ENCODE measurements around the gene TRIM41.

TRIM41 gene

DNA sequence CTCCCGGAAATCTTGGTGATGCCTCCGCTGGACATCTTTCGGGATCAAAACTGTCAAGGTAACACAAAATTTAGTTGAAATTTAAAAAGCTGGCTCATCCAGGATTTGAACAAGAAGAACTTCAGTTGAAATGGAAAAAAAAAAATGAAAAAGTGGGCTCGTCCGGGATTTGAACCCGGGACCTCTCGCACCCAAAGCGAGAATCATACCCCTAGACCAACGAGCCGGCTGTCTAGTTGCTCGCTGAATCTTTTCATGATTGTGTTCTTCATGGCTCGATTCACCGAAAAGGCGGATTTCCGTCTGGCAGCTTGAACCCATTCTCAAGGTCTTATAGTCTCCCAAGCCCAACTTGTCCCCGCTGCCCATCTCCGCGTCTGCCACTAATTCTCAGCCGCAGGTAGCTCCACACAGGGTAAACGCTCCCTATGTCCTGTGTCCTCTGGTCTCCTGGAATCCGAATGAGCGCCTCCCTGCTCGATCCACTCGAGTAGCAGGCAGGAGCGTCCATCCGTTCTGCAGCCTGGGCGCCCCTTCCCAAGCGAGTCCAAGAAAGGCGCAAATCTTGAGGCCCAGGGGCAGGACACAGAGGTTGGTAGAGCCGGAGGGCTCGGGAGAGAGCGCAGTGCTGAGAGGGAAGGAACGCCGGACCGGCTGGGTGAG, 34.2 kb upstream of the TRIM41 start:
- 0 out of 2 replicates have a peak, but pooled peaks have one; percentile 40 for TF ChIP-seq TAF1 (IDR thresholded peaks at IDR 0.05; ENCODE audit: low read depth)
- peak; percentile 87 for TF ChIP-seq TEAD4 (IDR thresholded peaks at IDR 0.05)
- TF ChIP-seq ZBTB7A (IDR thresholded peaks at IDR 0.05; ENCODE audit: low read depth), result peak; percentile 51
- no peak for TF ChIP-seq USF1 (IDR thresholded peaks at IDR 0.05)

- no peak for TF ChIP-seq TCF12 (IDR thresholded peaks at IDR 0.05; ENCODE audit: low read depth)
- peak; percentile 16; the same call in 1 of the 2 replicates for TF ChIP-seq ZBTB7A (IDR thresholded peaks at IDR 0.05; ENCODE audit: low read depth)
- no peak for TF ChIP-seq RAD21 (IDR thresholded peaks at IDR 0.05; ENCODE audit: low read depth)
- no peak for TF ChIP-seq EP300 (IDR thresholded peaks at IDR 0.05; ENCODE audit: borderline replicate concordance)
- no peak for TF ChIP-seq CEBPB (IDR thresholded peaks at IDR 0.05)
- no peak for TF ChIP-seq EGR1 (IDR thresholded peaks at IDR 0.05)
- no peak for TF ChIP-seq YY1 (IDR thresholded peaks at IDR 0.05; ENCODE audit: low read depth)
Measured at GRCh38 chr5:181189363-181189961, 33.6 kb upstream of the TRIM41 start.

DNA sequence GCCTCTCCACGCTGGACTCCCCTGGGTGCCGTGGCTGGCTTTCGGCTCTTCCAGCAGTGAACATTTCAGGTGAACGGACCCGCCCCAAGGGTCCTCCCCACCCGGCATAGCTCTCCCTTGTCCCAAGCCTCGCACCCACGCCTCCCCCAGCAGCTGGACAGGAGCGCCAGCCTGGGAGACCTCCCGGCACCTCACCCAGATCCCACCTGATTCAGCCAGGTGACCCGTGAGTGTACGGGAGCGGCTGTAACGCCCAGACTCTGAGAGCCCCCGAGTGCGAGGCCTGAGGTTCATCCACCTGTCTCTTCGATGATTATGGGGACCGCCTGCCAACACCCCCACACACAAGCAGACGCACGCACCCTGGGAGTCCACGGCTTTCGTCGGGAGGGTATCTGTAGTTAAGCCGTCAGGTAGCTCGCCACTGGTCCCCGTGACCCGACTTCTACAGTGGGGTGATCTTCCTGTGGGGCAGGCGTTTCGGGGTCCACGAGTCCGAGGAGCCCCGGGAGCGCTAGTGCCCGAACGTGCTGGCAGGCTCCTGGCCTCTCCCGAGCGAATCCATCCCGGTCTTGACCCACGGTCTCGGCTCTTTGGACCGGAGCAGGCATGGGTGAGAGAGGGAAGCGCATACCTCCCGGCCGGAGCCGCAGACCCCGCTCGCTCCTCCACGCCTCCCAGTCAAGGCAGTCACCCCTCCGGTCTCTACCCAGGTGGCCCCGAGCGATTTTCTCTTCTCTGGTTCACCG, 32.9 kb upstream of the TRIM41 start:
- TF ChIP-seq RAD21 (IDR thresholded peaks at IDR 0.05; ENCODE audit: low read depth) (no peak), MAX (IDR thresholded peaks at IDR 0.05) (0 out of 2 replicates have a peak, but pooled peaks have one; percentile 19)

DNA sequence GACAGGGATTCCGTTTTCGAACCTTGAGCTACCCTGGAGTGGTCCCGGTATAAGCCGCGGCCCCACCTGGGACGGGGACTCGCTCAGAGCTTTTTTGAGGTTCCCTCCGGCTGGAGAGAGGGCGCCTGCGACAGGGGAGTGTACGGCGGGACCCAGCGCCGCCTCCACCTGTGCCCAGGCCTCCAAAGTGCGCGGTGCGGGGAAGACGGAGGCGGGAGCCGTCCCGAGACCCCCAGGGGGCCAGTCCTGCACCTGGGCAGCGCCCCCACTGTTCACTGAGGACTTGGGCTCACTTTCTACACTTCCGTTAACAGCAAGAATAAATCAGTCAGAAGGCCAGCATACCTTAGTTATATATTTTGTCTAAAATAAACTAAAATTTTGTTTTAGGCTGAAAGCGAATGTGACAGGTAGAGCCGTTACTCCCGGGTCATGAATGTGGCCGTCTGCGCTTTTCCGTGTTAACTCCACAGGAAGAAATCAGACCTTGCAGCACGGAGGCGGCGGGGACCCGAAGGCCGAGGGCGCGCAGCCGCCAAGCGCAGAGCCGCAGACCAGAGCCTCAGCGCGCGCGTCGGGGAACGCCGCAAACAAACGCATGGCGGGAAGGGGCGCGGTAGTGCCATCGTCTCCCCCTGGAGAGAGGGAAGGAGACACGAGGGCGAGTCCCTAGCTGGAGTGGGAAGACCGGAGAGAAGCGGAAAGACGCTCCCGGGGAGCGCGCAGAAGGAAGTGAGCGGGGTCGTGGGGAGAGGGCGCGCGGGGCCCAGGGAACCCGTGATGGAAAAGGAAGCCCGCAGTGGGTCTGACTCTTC, 32.2 kb upstream of the TRIM41 start:
- TF ChIP-seq ZBTB7A (IDR thresholded peaks at IDR 0.05; ENCODE audit: low read depth) (peak; percentile 90), EP300 (IDR thresholded peaks at IDR 0.05; ENCODE audit: borderline replicate concordance) (no peak), TEAD4 (IDR thresholded peaks at IDR 0.05) (no peak), EGR1 (IDR thresholded peaks at IDR 0.05) (no peak), MAX (IDR thresholded peaks at IDR 0.05) (no peak; the same call in none of the 2 replicates)

GRCh38 chr5:181191526-181192336, 31.4 kb upstream of the TRIM41 start:
- TF ChIP-seq ZBTB7A (IDR thresholded peaks at IDR 0.05; ENCODE audit: low read depth) (0 out of 2 replicates have a peak, but pooled peaks have one; percentile 72), CEBPB (IDR thresholded peaks at IDR 0.05) (peak; percentile 47), USF1 (IDR thresholded peaks at IDR 0.05) (no peak), TEAD4 (IDR thresholded peaks at IDR 0.05) (peak; percentile 92), FOXM1 (IDR thresholded peaks at IDR 0.05; ENCODE audit: borderline replicate concordance, low read depth) (no peak), TAF1 (IDR thresholded peaks at IDR 0.05; ENCODE audit: low read depth) (peak; percentile 61; the same call in 1 of the 2 replicates), MAX (IDR thresholded peaks at IDR 0.05) (peak; percentile 80), CREB1 (IDR thresholded peaks at IDR 0.05; ENCODE audit: low read depth) (no peak), YY1 (IDR thresholded peaks at IDR 0.05; ENCODE audit: low read depth) (peak; percentile 92), RAD21 (IDR thresholded peaks at IDR 0.05; ENCODE audit: low read depth) (no peak), EGR1 (IDR thresholded peaks at IDR 0.05) (peak; percentile 24; the same call in 1 of the 2 replicates), TCF12 (IDR thresholded peaks at IDR 0.05; ENCODE audit: low read depth) (peak; percentile 33; the same call in 1 of the 2 replicates)

DNA sequence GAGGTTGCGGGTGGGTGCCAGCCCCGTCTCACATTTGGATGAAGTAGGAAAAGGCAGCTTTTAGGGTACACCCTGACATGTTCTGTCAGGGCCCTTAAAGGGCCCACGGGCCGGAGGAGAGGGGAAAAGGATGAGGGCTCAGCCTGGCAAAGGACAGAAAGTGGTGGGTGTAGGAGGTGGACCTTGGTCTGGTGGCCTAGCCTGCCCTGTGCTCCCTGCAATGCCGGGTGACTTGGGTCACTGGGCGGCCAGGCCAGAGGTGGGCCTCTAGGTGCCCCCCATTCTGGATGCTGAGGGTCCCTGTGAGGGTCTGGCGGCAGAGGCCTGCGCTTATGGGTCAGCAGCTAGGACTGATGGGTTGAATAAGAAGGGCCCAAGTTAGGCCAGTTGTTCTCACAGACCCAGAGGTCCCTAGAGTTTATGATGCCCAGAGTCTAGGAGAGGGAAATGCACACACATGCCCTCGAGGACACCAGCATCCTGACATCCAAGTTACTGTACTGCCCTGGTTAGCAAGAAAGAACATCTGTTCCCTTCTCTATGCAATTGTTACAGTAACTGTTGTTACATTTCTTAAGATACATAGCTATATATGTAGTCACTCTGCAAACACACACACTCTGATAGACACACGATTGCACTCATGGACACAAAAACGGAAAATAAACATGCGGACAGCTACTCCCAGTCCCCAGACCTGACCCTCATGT, 30.6 kb upstream of the TRIM41 start:
- no peak for TF ChIP-seq MAX (IDR thresholded peaks at IDR 0.05)
- TF ChIP-seq TCF12 (IDR thresholded peaks at IDR 0.05; ENCODE audit: low read depth), result no peak

DNA sequence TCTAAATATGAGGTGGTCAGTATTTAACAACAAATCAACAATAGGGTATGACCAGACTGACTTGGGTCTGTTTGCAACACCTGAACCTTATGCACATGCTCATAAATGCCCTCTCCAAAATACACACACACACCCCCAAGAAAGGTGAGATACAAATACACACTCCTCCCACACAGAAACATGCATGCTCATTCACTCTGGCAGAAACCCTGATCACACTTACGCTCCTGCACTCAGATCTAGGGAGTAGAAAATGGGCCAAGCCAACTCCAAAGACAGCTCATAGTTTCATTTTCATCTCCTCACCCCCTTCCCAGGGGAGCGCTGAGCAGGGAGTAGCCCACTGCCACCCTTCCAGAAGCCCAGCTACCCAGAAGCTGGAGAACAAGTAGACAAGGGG, 29.4 kb upstream of the TRIM41 start:
- TF ChIP-seq ZBTB7A (IDR thresholded peaks at IDR 0.05; ENCODE audit: low read depth) (no peak), NFIC (IDR thresholded peaks at IDR 0.05) (no peak), CREB1 (IDR thresholded peaks at IDR 0.05; ENCODE audit: low read depth) (no peak), EGR1 (IDR thresholded peaks at IDR 0.05) (no peak), MAX (IDR thresholded peaks at IDR 0.05) (no peak), FOXM1 (IDR thresholded peaks at IDR 0.05; ENCODE audit: borderline replicate concordance, low read depth) (no peak), TEAD4 (IDR thresholded peaks at IDR 0.05) (no peak), YY1 (IDR thresholded peaks at IDR 0.05; ENCODE audit: low read depth) (no peak), TAF1 (IDR thresholded peaks at IDR 0.05; ENCODE audit: low read depth) (no peak), USF1 (IDR thresholded peaks at IDR 0.05) (no peak), TCF12 (IDR thresholded peaks at IDR 0.05; ENCODE audit: low read depth) (no peak), RAD21 (IDR thresholded peaks at IDR 0.05; ENCODE audit: low read depth) (no peak), EP300 (IDR thresholded peaks at IDR 0.05; ENCODE audit: borderline replicate concordance) (no peak)
- TF ChIP-seq, protein P1, sequence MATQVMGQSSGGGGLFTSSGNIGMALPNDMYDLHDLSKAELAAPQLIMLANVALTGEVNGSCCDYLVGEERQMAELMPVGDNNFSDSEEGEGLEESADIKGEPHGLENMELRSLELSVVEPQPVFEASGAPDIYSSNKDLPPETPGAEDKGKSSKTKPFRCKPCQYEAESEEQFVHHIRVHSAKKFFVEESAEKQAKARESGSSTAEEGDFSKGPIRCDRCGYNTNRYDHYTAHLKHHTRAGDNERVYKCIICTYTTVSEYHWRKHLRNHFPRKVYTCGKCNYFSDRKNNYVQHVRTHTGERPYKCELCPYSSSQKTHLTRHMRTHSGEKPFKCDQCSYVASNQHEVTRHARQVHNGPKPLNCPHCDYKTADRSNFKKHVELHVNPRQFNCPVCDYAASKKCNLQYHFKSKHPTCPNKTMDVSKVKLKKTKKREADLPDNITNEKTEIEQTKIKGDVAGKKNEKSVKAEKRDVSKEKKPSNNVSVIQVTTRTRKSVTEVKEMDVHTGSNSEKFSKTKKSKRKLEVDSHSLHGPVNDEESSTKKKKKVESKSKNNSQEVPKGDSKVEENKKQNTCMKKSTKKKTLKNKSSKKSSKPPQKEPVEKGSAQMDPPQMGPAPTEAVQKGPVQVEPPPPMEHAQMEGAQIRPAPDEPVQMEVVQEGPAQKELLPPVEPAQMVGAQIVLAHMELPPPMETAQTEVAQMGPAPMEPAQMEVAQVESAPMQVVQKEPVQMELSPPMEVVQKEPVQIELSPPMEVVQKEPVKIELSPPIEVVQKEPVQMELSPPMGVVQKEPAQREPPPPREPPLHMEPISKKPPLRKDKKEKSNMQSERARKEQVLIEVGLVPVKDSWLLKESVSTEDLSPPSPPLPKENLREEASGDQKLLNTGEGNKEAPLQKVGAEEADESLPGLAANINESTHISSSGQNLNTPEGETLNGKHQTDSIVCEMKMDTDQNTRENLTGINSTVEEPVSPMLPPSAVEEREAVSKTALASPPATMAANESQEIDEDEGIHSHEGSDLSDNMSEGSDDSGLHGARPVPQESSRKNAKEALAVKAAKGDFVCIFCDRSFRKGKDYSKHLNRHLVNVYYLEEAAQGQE (IDR thresholded peaks at IDR 0.05; ENCODE audit: low read depth), result no peak

Measured in Ishikawa (cell line).